Activated CD4-positive, alpha-beta T cell treated with anti-CD3 and anti-CD28 coated beads for 1 hour (primary cell): ENCODE results near the gene MMP27.

Experiments used
- DNase-seq: peaks from one replicate; pipeline ENCODE4 v3.0.0-alpha.2; 2020

The MMP27 gene

GRCh38 chr11:102695201-102695600 is 10.4 kb downstream of the MMP27 start:
- no peak for DNase-seq

- no peak for DNase-seq
These were observed 19.8 kb downstream of the MMP27 start for GRCh38 chr11:102685754-102686153.

GRCh38 chr11:102685338-102685737 is 20.2 kb downstream of the MMP27 start:
- no peak for DNase-seq

GRCh38 chr11:102683277-102683676 is 22.3 kb downstream of the MMP27 start:
- DNase-seq = no peak

GRCh38 chr11:102680945-102681344 is 24.6 kb downstream of the MMP27 start:
- no peak for DNase-seq

GRCh38 chr11:102678022-102678421 is 27.5 kb downstream of the MMP27 start:
- DNase-seq = no peak

GRCh38 chr11:102676084-102676483 is 29.5 kb downstream of the MMP27 start:
- no peak for DNase-seq

- DNase-seq = no peak
These were observed 35.9 kb downstream of the MMP27 start for GRCh38 chr11:102669664-102670063.

- no peak for DNase-seq
These were observed 39.1 kb downstream of the MMP27 start for GRCh38 chr11:102666331-102666957.

- DNase-seq = no peak
These were observed 41.4 kb downstream of the MMP27 start for GRCh38 chr11:102664001-102664752.

GRCh38 chr11:102662607-102663006 is 43.0 kb downstream of the MMP27 start:
- DNase-seq = no peak

GRCh38 chr11:102661040-102661439 is 44.5 kb downstream of the MMP27 start:
- no peak for DNase-seq

GRCh38 chr11:102656528-102656927 is 49.0 kb downstream of the MMP27 start:
- no peak for DNase-seq

GRCh38 chr11:102655547-102655946 is 50.0 kb downstream of the MMP27 start:
- DNase-seq = no peak

- DNase-seq = no peak
These were observed 50.8 kb downstream of the MMP27 start for GRCh38 chr11:102654761-102655160.

GRCh38 chr11:102653744-102654291 is 51.8 kb downstream of the MMP27 start:
- DNase-seq = no peak

GRCh38 chr11:102647430-102647829 is 58.1 kb downstream of the MMP27 start:
- no peak for DNase-seq

- no peak for DNase-seq
These were observed 61.6 kb downstream of the MMP27 start for GRCh38 chr11:102643941-102644340.
